Tibial artery (tissue), 4 donors: ENCODE measurements around the gene NCR1.

ENCODE experiments used
- DNase-seq, 2 donors: peaks; one replicate each; pipeline ENCODE4 v3.0.0-alpha.2; 2019
- H3K27ac ChIP-seq, 2 donors: fragments of 200-600 bp; sonication (generic) in 1 of 2; 1 replicate in 1 of 2; 2 replicates in 1 of 2; pipeline ENCODE4 v1.5.1; 2018 to 2019; ENCODE audit warnings: mild to moderate bottlenecking in 1 of 2
- H3K27me3 ChIP-seq, 2 donors: fragments of 200-600 bp; sonication (generic) in 1 of 2; one replicate each; pipeline versions ENCODE4 v1.5.1 to v1.6.0; 2016 to 2019
- H3K36me3 ChIP-seq, 3 donors: fragments of 200-600 bp; sonication (generic) in 2 of 3; one replicate each; pipeline ENCODE4 v1.5.1; 2016 to 2019; ENCODE audit warnings: mild to moderate bottlenecking in 2 of 3
- H3K4me1 ChIP-seq, 4 donors: fragments of 200-600 bp; sonication (generic) in 2 of 4; 1 replicate in 3 of 4; 2 replicates in 1 of 4; pipeline ENCODE4 v1.5.1; 2016 to 2019
- H3K4me3 ChIP-seq, 2 donors: fragments of 200-600 bp; sonication (generic) in 1 of 2; 1 replicate in 1 of 2; 2 replicates in 1 of 2; pipeline ENCODE4 v1.5.1; 2018 to 2019; ENCODE audit warnings: mild to moderate bottlenecking in 2 of 2
- H3K9me3 ChIP-seq, 3 donors: fragments of 200-600 bp; sonication (generic) in 1 of 3; one replicate each; pipeline ENCODE4 v1.5.1; 2016 to 2019
- CTCF ChIP-seq, 2 experiments: fragments of 200-600 bp in 1 of 2; fragments of 450-650 bp in 1 of 2; IDR thresholded peaks; one replicate each; pipeline ENCODE4 v1.5.1; 2017 to 2019; ENCODE audit warnings: antibody characterized with exemption in 2 of 2, mild to moderate bottlenecking in 1 of 2, moderate library complexity in 1 of 2
- intact Hi-C: fragments of 100-400 bp; cut with DNase I; formaldehyde crosslinking; loops from one replicate; pipeline ENCODE4 v1.15.0; 2023; ENCODE audit warnings: low total_unique reads

The NCR1 gene

GRCh38 chr19:54877471-54877870 lies 28.5 kb upstream of the NCR1 start:
- intact Hi-C loops: no loop called here

GRCh38 chr19:54881884-54882283 lies 24.1 kb upstream of the NCR1 start:
- no peak for TF ChIP-seq CTCF (IDR thresholded peaks at IDR 0.05)

More at GRCh38 chr19:54877471-54877870, 28.5 kb upstream of the NCR1 start:
- DNase-seq: no peak
- no peaks in the 10 kb centered on the region for H3K27me3 ChIP-seq
- no peak overlapping the region for H3K27ac ChIP-seq
- H3K4me1 ChIP-seq: no peaks in the 10 kb centered on the region
- H3K9me3 ChIP-seq: no peaks in the 10 kb centered on the region
- H3K36me3 ChIP-seq: no peaks in the 10 kb centered on the region
- TF ChIP-seq CTCF (IDR thresholded peaks at IDR 0.05): no peak
- H3K4me3 ChIP-seq: no peak overlapping the region

GRCh38 chr19:54882758-54883157 lies 23.2 kb upstream of the NCR1 start:
- Histone ChIP-seq H3K9me3 (no peaks in the 10 kb centered on the region), H3K27me3 (no peaks in the 10 kb centered on the region), H3K27ac (no peak overlapping the region), H3K4me1 (no peaks in the 10 kb centered on the region), H3K36me3 (no peaks in the 10 kb centered on the region), H3K4me3 (no peak overlapping the region)
- intact Hi-C loops: no loop called here
- TF ChIP-seq CTCF (IDR thresholded peaks at IDR 0.05): no peak
- no peak for DNase-seq

More at GRCh38 chr19:54881884-54882283, 24.1 kb upstream of the NCR1 start:
- Histone ChIP-seq H3K9me3 (no peaks in the 10 kb centered on the region), H3K27me3 (no peaks in the 10 kb centered on the region), H3K27ac (no peak overlapping the region), H3K4me1 (no peaks in the 10 kb centered on the region), H3K4me3 (no peak overlapping the region), H3K36me3 (no peaks in the 10 kb centered on the region)
- no peak for DNase-seq
- intact Hi-C loops: no loop called here

- Histone ChIP-seq H3K36me3 (no peaks in the 10 kb centered on the region), H3K4me1 (no peaks in the 10 kb centered on the region), H3K4me3 (no peak overlapping the region), H3K27me3 (no peaks in the 10 kb centered on the region), H3K9me3 (no peaks in the 10 kb centered on the region), H3K27ac (no peak overlapping the region)
- no peak for TF ChIP-seq CTCF (IDR thresholded peaks at IDR 0.05)
- intact Hi-C loops: no loop called here
- no peak for DNase-seq
Observed at GRCh38 chr19:54883228-54883627, 22.7 kb upstream of the NCR1 start.

- intact Hi-C loops: no loop called here
- no peak for DNase-seq
- no peak overlapping the region for H3K27ac ChIP-seq
- TF ChIP-seq CTCF (IDR thresholded peaks at IDR 0.05): no peak
- no peaks in the 10 kb centered on the region for H3K4me1 ChIP-seq
- H3K9me3 ChIP-seq: no peaks in the 10 kb centered on the region
- H3K27me3 ChIP-seq: no peaks in the 10 kb centered on the region
- no peak overlapping the region for H3K4me3 ChIP-seq
- H3K36me3 ChIP-seq: no peaks in the 10 kb centered on the region
Observed at GRCh38 chr19:54888239-54888638, 17.7 kb upstream of the NCR1 start.

- intact Hi-C loops: no loop called here
- DNase-seq: no peak
Observed at GRCh38 chr19:54889566-54889965, 16.4 kb upstream of the NCR1 start.

More at GRCh38 chr19:54889566-54889965, 16.4 kb upstream of the NCR1 start:
- Histone ChIP-seq H3K4me1 (no peaks in the 10 kb centered on the region), H3K36me3 (no peaks in the 10 kb centered on the region), H3K27me3 (no peaks in the 10 kb centered on the region), H3K27ac (no peak overlapping the region), H3K9me3 (no peaks in the 10 kb centered on the region), H3K4me3 (no peak overlapping the region)
- TF ChIP-seq CTCF (IDR thresholded peaks at IDR 0.05): no peak
